Measurements from ENCODE around the gene DEAF1.

Gene DEAF1

GRCh38 chr11:699116-699508 lies 4.1 kb upstream of the DEAF1 start:
- 93% methylated on average over 5 of the region's 7 CpGs for WGBS (ENCODE audit: insufficient coverage)
- ChIA-PET POLR2A (no interaction called here), CTCF (interaction anchor here (1.1 kb wide), 1 partner anchor 16 kb away, joined by 3 read pairs; no protein-coding TSS in a partner anchor)
- Histone ChIP-seq H3K27ac (ENCODE audit: insufficient read depth in 1 of 2, low read depth in 1 of 2, low read length in 2 of 2, poor library complexity in 1 of 2, severe bottlenecking in 2 of 2) (no peak overlapping the region), H3K4me1 (ENCODE audit: control extremely low read depth in 1 of 4, control insufficient read depth in 4 of 4, insufficient read depth in 4 of 4, low read length in 3 of 4) (peaks cover 0 to 26% (median 14%) of the 10 kb centered on the region in 4 experiments), H3K36me3 (ENCODE audit: control insufficient read depth in 4 of 4, insufficient read depth in 4 of 4, low read length in 3 of 4) (peaks cover 0 to 16% (median 11%) of the 10 kb centered on the region in 4 experiments), H3K4me3 (ENCODE audit: control insufficient read depth in 1 of 7, extremely low read depth in 1 of 7, insufficient read depth in 4 of 7, low read depth in 2 of 7, low read length in 6 of 7) (no peak overlapping the region), H3K9me3 (ENCODE audit: control extremely low read depth in 1 of 5, control insufficient read depth in 4 of 5, insufficient read depth in 2 of 5, low read depth in 1 of 5, low read length in 4 of 5) (no peaks in the 10 kb centered on the region), H3K27me3 (replicated peaks in 2 of 5; ENCODE audit: control insufficient read depth in 4 of 5, insufficient read depth in 5 of 5, low read length in 4 of 5) (no peaks in the 10 kb centered on the region)
- DNase-seq, result no peak

DNA sequence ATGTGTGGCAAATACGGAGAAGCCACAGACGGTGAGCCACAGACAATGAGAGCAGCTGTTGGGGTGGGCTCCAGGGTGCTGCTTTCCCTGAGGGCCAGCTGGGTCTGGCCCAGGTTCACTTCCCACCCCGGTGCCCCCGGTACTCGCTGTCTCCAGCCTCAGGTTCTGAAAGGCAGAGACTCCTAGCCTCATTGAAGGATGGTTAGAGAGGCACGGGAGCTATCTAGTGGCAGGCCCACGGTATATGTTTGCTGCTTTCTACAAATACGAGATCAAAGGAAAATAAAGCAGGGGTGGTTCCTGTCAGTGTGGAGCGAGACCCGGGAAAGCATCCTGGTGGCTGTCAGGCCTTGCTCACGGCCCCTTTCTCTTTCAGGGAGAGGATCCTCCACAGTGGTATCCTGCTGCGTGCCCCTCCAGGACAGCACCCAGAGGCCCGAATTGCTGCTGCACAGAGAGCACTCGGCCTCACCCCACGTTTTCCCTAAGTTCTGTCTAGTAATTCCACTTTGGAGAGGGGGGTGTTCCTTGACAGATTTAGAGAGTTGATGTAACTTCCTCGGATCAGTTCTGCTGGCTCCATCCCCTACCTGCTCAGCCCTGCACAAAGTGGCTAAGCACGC lies 3.6 kb upstream of the DEAF1 start:
- no peak for DNase-seq
- no peak overlapping the region for H3K27ac ChIP-seq (ENCODE audit: insufficient read depth in 1 of 2, low read depth in 1 of 2, low read length in 2 of 2, poor library complexity in 1 of 2, severe bottlenecking in 2 of 2)
- 92% methylated on average over 14 of the region's 17 CpGs for WGBS (ENCODE audit: insufficient coverage)
- peaks cover 0 to 31% (median 19%) of the 10 kb centered on the region in 4 experiments for H3K4me1 ChIP-seq (ENCODE audit: control extremely low read depth in 1 of 4, control insufficient read depth in 4 of 4, insufficient read depth in 4 of 4, low read length in 3 of 4)
- no peak overlapping the region for H3K4me3 ChIP-seq (ENCODE audit: control insufficient read depth in 1 of 7, extremely low read depth in 1 of 7, insufficient read depth in 4 of 7, low read depth in 2 of 7, low read length in 6 of 7)
- H3K36me3 ChIP-seq (ENCODE audit: control insufficient read depth in 4 of 4, insufficient read depth in 4 of 4, low read length in 3 of 4), result peaks cover 0 to 16% (median 11%) of the 10 kb centered on the region in 4 experiments
- no peaks in the 10 kb centered on the region for H3K9me3 ChIP-seq (ENCODE audit: control extremely low read depth in 1 of 5, control insufficient read depth in 4 of 5, insufficient read depth in 2 of 5, low read depth in 1 of 5, low read length in 4 of 5)
- CTCF ChIA-PET, result interaction anchor here (3.3 kb wide), 1 partner anchor 25 kb away, joined by 28 read pairs; no protein-coding TSS in a partner anchor
- no peaks in the 10 kb centered on the region for H3K27me3 ChIP-seq (replicated peaks in 2 of 5; ENCODE audit: control insufficient read depth in 4 of 5, insufficient read depth in 5 of 5, low read length in 4 of 5)
- POLR2A ChIA-PET, result no interaction called here

- ChIA-PET CTCF (interaction anchor here (1.2 to 3.3 kb wide), 3 partner anchors 9 to 25 kb away, joined by 4 to 28 read pairs (median 4); no protein-coding TSS in a partner anchor), POLR2A (no interaction called here)
- H3K4me3 ChIP-seq (ENCODE audit: control insufficient read depth in 1 of 7, extremely low read depth in 1 of 7, insufficient read depth in 4 of 7, low read depth in 2 of 7, low read length in 6 of 7), result no peak overlapping the region
- H3K27me3 ChIP-seq (replicated peaks in 2 of 5; ENCODE audit: control insufficient read depth in 4 of 5, insufficient read depth in 5 of 5, low read length in 4 of 5), result no peaks in the 10 kb centered on the region
- H3K4me1 ChIP-seq (ENCODE audit: control extremely low read depth in 1 of 4, control insufficient read depth in 4 of 4, insufficient read depth in 4 of 4, low read length in 3 of 4), result peaks cover 0 to 39% (median 26%) of the 10 kb centered on the region in 4 experiments
- peaks cover 0 to 16% (median 11%) of the 10 kb centered on the region in 4 experiments for H3K36me3 ChIP-seq (ENCODE audit: control insufficient read depth in 4 of 4, insufficient read depth in 4 of 4, low read length in 3 of 4)
- DNase-seq, result no peak
- H3K27ac ChIP-seq (ENCODE audit: insufficient read depth in 1 of 2, low read depth in 1 of 2, low read length in 2 of 2, poor library complexity in 1 of 2, severe bottlenecking in 2 of 2), result peak overlapping the region in 1 of 2 experiments; percentile 47
- no peaks in the 10 kb centered on the region for H3K9me3 ChIP-seq (ENCODE audit: control extremely low read depth in 1 of 5, control insufficient read depth in 4 of 5, insufficient read depth in 2 of 5, low read depth in 1 of 5, low read length in 4 of 5)
- WGBS (ENCODE audit: insufficient coverage), result 91% methylated on average over 10 of the region's 11 CpGs
Observed at GRCh38 chr11:697811-698311, 2.8 kb upstream of the DEAF1 start.

GRCh38 chr11:696955-697491 lies 2.0 kb upstream of the DEAF1 start:
- no peaks in the 10 kb centered on the region for H3K27me3 ChIP-seq (replicated peaks in 2 of 5; ENCODE audit: control insufficient read depth in 4 of 5, insufficient read depth in 5 of 5, low read length in 4 of 5)
- POLR2A ChIA-PET, result interaction anchor here (0.6 to 0.8 kb wide), 3 partner anchors 23 to 240 kb away, joined by 3 to 5 read pairs (median 4); no protein-coding TSS in a partner anchor
- H3K27ac ChIP-seq (ENCODE audit: insufficient read depth in 1 of 2, low read depth in 1 of 2, low read length in 2 of 2, poor library complexity in 1 of 2, severe bottlenecking in 2 of 2), result peak overlapping the region in 1 of 2 experiments; percentile 99
- H3K36me3 ChIP-seq (ENCODE audit: control insufficient read depth in 4 of 4, insufficient read depth in 4 of 4, low read length in 3 of 4), result peaks cover 0 to 15% (median 10%) of the 10 kb centered on the region in 4 experiments
- CTCF ChIA-PET, result interaction anchor here (1.2 to 3.3 kb wide), 3 partner anchors 10 to 26 kb away, joined by 4 to 28 read pairs (median 4); no protein-coding TSS in a partner anchor
- DNase-seq, result no peak
- peaks cover 0 to 45% (median 25%) of the 10 kb centered on the region in 4 experiments for H3K4me1 ChIP-seq (ENCODE audit: control extremely low read depth in 1 of 4, control insufficient read depth in 4 of 4, insufficient read depth in 4 of 4, low read length in 3 of 4)
- 98% methylated on average over 7 of the region's 11 CpGs for WGBS (ENCODE audit: insufficient coverage)
- H3K9me3 ChIP-seq (ENCODE audit: control extremely low read depth in 1 of 5, control insufficient read depth in 4 of 5, insufficient read depth in 2 of 5, low read depth in 1 of 5, low read length in 4 of 5), result no peaks in the 10 kb centered on the region
- no peak overlapping the region for H3K4me3 ChIP-seq (ENCODE audit: control insufficient read depth in 1 of 7, extremely low read depth in 1 of 7, insufficient read depth in 4 of 7, low read depth in 2 of 7, low read length in 6 of 7)

GRCh38 chr11:695538-696248 lies 671 bp upstream of the DEAF1 start, which contains the start of gene TMEM80:
TSS of gene TMEM80 (plus strand) at chr11:695816. CDS start at chr11:695828, 12 bp downstream.
- WGBS (ENCODE audit: insufficient coverage), result under 1% methylated on average over 91 of the region's 101 CpGs
- POLR2A ChIA-PET, result interaction anchor here (0.7 kb wide), 1 partner anchor 26 kb away, joined by 3 read pairs; no protein-coding TSS in a partner anchor
- peak; percentile 98 to 99 (median 99) for DNase-seq
- Histone ChIP-seq H3K27ac (ENCODE audit: insufficient read depth in 1 of 2, low read depth in 1 of 2, low read length in 2 of 2, poor library complexity in 1 of 2, severe bottlenecking in 2 of 2) (peak within 1 kb of the TSS; percentile 98 to 99), H3K27me3 (replicated peaks in 2 of 5; ENCODE audit: control insufficient read depth in 4 of 5, insufficient read depth in 5 of 5, low read length in 4 of 5) (no peaks in the 10 kb centered on the region), H3K4me3 (ENCODE audit: control insufficient read depth in 1 of 7, extremely low read depth in 1 of 7, insufficient read depth in 4 of 7, low read depth in 2 of 7, low read length in 6 of 7) (peak within 1 kb of the TSS; percentile 81 to 92 (median 85)), H3K9me3 (ENCODE audit: control extremely low read depth in 1 of 5, control insufficient read depth in 4 of 5, insufficient read depth in 2 of 5, low read depth in 1 of 5, low read length in 4 of 5) (no peaks in the 10 kb centered on the region), H3K36me3 (ENCODE audit: control insufficient read depth in 4 of 4, insufficient read depth in 4 of 4, low read length in 3 of 4) (peaks cover 0 to 18% (median 10%) of the 10 kb centered on the region in 4 experiments), H3K4me1 (ENCODE audit: control extremely low read depth in 1 of 4, control insufficient read depth in 4 of 4, insufficient read depth in 4 of 4, low read length in 3 of 4) (peaks cover 0 to 55% (median 27%) of the 10 kb centered on the region in 4 experiments)
- CTCF ChIA-PET, result interaction anchor here (1.0 to 3.3 kb wide), 5 partner anchors 27 to 68 kb away, joined by 3 to 28 read pairs (median 5); no protein-coding TSS in a partner anchor

GRCh38 chr11:695288-695537 lies 191 bp upstream of the DEAF1 start:
- POLR2A ChIA-PET, result interaction anchor here (0.7 kb wide), 2 partner anchors 12 to 27 kb away, joined by 3 read pairs; no protein-coding TSS in a partner anchor
- peaks cover 0 to 55% (median 27%) of the 10 kb centered on the region in 4 experiments for H3K4me1 ChIP-seq (ENCODE audit: control extremely low read depth in 1 of 4, control insufficient read depth in 4 of 4, insufficient read depth in 4 of 4, low read length in 3 of 4)

More at GRCh38 chr11:695288-695537, 191 bp upstream of the DEAF1 start:
- CTCF ChIA-PET, result interaction anchor here (1.0 to 3.3 kb wide), 5 partner anchors 28 to 68 kb away, joined by 3 to 28 read pairs (median 5); no protein-coding TSS in a partner anchor
- H3K9me3 ChIP-seq (ENCODE audit: control extremely low read depth in 1 of 5, control insufficient read depth in 4 of 5, insufficient read depth in 2 of 5, low read depth in 1 of 5, low read length in 4 of 5), result no peaks in the 10 kb centered on the region
- no peak for DNase-seq
- peak overlapping the region; percentile 98 to 99 for H3K27ac ChIP-seq (ENCODE audit: insufficient read depth in 1 of 2, low read depth in 1 of 2, low read length in 2 of 2, poor library complexity in 1 of 2, severe bottlenecking in 2 of 2)
- WGBS (ENCODE audit: insufficient coverage), result 0% methylated on average over 25 of the region's 25 CpGs
- peaks cover 0 to 20% (median 7%) of the 10 kb centered on the region in 4 experiments for H3K36me3 ChIP-seq (ENCODE audit: control insufficient read depth in 4 of 4, insufficient read depth in 4 of 4, low read length in 3 of 4)
- peak overlapping the region; percentile 81 to 92 (median 85) for H3K4me3 ChIP-seq (ENCODE audit: control insufficient read depth in 1 of 7, extremely low read depth in 1 of 7, insufficient read depth in 4 of 7, low read depth in 2 of 7, low read length in 6 of 7)
- no peaks in the 10 kb centered on the region for H3K27me3 ChIP-seq (replicated peaks in 2 of 5; ENCODE audit: control insufficient read depth in 4 of 5, insufficient read depth in 5 of 5, low read length in 4 of 5)
